HG03457 (cell line): ENCODE measurements around the gene HOXA9.

Experiments
- ATAC-seq: cut with Tn5 transposase; IDR thresholded peaks from one replicate; pipeline ENCODE4 v1.9.1; 2021; ENCODE audit warnings: moderate number of reproducible peaks; ENCODE audit not compliant: unreplicated experiment

HOXA9 gene

GRCh38 chr7:27155816-27156507 lies 9.4 kb downstream of the HOXA9 start:
- no peak for ATAC-seq

GRCh38 chr7:27154901-27155815 lies 10.2 kb downstream of the HOXA9 start:
- no peak for ATAC-seq

- ATAC-seq = no peak
Measured at GRCh38 chr7:27154369-27154768, 11.0 kb downstream of the HOXA9 start.

DNA sequence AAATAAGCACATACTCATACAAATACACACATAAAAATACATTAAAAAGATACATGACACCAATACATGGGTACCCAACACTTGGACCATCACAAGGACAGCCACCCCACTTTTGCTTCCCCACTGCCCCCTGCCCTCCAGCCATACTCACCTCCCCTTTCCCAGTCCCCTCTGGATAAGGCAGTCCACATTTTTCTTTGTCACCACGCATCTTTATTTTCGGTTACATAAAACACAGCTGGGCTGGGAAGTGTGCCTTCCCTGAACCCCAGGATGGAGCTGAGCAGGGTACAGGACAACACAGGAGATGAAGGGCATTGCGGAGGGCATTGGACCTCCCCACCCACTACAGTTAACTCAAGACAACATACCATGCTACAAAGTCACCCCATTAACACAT lies 11.8 kb downstream of the HOXA9 start:
- ATAC-seq = no peak

DNA sequence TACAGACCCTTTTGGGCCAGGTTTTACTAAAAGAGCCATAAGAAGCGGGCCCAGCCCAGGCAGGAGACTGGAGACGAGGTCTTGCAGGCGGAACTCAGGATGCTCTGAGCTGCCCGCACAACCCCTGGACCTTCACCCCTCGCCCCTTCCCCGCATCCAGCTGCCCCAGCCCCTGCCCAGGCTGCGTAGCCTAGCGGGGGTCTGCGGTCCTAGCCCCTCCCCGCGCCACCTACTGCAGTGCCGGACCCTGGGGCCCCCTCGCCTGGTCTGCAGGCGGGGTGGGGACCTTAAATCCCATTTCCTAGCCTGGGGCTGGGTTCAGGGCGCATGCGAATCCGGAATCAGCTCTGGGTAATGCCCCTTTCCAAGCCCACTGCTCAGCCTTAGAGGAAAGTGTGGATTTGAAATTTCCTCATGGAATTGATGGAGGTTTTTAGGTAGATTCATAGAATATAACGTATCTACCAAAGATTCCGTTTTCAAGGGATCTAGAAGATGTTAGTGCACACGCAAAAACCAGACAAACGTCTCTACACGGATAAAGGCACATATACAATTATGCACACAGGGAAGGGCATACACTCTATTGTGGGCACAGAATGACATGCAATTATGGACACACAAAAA lies 12.4 kb downstream of the HOXA9 start:
- ATAC-seq = no peak

DNA sequence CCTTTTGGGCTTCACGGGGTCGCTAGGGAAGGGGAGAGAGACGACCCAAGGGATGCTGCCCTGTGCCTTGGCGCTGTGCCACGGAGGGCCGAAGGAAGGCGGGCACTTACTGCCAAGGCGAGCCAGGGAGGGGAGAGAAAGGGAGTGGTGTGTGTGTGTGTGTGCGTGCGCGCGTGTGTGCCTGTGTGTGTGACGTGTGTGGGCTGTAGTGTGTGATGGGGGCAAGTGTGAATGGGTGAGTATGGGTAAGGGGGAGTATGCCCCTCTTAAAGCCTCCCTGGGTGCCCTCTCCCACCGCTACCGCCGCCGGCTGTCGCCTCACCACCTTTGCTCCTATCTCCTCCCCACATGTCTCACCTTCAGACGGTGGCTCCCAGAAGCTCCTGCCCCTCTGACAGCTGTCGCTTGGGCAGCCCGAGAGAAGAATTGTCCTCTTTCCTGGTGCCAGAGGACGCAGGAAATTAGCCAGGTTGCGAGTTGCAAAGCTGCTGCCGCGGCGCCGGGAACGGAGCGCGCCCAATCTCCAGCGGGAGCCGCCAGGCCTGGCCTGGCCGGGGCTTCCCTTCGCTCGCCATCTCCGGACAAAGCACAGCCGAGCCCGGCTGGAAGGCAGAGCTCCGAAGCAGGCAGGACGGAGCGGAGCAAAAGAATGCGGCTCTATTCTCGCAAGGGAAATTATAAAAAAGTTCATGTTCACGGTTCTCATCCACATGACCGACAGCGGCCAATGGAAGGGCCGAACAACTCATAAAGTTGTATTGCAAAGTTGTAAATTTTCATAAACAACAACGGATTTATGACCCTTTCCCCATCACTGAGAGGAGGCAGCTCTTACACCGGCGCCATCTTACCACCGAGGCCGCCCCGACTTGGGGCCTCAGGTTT lies 13.2 kb downstream of the HOXA9 start, which contains the start of gene HOXA3:
HOXA3 (minus strand) TSS at position 653 of the 885 bp plus-strand sequence. CDS start 41,943 bp downstream, outside the sequence.
- ATAC-seq = no peak

DNA sequence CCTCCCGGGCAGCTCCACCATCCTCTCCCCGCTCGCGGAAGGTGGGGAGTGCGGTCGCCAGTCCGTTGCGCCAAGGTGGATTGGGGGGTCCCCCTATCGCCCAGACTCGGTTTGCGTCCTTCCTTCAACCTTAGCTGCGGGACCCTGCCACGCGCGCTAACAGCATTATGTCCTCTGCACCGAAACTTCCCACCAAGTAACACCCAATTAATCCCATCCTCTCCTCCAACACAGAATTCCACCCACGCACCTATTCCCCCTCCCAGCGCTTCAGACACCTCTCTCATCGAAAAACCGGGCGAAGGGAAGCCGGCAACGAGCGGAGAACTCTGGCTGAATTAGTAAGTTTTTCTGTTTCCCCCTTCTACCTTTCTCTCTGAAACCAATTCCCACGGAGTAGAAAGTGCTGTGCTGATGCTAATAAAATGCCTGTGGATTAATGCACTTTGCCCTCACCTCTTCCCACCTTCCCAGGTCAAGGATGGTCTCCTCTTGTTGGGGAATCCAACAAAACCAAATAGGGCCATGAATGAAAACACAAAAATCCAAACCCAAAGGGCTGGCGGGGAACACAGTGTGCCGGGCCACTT lies 13.9 kb downstream of the HOXA9 start:
- ATAC-seq = no peak

GRCh38 chr7:27150568-27151340 lies 14.6 kb downstream of the HOXA9 start:
- no peak for ATAC-seq

- no peak for ATAC-seq
Measured at GRCh38 chr7:27149842-27150567, 15.3 kb downstream of the HOXA9 start.

DNA sequence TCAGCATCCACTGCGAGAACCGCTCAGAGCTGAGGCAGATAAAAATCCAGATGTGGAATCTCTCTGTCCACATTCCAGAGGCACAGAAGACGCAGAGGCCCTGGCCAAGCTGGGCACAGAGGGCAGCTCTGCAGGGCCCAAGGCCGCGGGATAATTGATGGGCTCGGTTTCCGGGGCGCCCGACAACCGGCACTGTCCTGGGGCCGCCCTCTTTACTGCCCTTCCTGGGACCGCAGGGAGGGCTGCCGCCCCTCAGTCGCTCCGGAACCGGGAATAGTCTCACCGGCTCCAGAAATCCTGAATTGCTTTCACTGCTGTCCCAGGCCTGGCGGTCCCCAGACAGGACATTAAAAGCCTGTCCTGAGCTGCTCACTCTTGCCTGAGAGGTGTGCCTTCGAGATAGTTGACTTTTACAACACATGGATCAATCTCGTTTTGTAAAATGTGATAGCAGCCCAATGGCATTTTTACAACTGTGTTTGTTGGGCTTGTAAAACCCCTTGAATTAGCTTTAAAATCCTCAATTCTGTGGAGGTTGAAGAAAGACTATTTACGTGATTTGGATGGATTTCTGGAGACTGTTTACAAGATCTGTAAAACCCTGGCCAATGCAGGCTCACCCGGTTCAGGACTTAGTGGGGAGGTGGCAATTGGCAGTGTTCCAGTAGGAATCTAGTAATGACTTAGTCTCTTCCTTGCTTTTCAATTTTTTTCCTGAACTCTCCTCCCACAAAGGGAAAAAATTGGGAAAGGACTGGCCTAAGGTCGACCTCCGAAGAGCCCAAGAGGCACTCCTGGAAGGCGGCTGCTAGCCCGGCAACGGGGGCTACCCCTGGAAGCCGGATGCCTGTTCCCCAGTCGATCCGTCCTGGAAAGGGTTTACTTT lies 16.3 kb downstream of the HOXA9 start:
- ATAC-seq = no peak

DNA sequence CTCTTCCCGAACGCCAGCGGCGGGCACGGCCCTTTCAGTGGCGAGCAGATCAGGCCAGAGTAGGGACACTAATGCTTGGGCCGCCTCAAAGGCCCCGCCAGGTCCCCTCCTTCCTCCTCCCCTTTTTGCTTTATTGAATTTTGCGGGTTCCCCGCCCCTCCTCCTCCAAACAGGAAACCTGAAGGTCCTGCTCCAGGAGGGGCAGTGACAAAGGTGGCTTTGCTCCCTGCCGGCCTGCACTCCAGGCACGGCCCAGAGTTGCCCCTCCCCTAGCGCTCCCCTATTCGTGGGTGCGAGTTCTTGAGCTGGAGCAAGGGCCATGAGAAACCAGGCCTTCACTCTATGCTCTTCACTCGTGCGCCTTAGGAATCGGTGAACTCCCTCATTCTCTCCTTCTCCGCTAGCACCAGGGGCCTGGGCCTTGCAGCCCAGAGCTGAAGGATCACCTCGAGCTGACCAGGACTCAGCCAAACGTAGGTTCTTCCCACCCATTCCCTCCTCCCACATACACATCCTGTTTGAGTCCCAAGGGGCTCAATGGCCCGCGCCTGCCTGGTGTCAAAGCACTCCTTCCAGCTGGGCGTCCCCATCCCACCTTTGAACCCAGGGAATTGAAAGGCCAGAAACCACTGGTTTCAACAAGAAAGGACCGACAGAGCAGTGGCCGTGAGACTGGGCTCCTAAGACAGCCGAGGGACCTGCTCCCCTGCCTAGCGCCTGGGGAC lies 17.1 kb downstream of the HOXA9 start:
- ATAC-seq = no peak

GRCh38 chr7:27147199-27148030 lies 17.9 kb downstream of the HOXA9 start, which contains the start of gene HOXA6:
TSS of gene HOXA6 (minus strand) at chr7:27147774. CDS start at chr7:27147749, 25 bp downstream.
- no peak for ATAC-seq

DNA sequence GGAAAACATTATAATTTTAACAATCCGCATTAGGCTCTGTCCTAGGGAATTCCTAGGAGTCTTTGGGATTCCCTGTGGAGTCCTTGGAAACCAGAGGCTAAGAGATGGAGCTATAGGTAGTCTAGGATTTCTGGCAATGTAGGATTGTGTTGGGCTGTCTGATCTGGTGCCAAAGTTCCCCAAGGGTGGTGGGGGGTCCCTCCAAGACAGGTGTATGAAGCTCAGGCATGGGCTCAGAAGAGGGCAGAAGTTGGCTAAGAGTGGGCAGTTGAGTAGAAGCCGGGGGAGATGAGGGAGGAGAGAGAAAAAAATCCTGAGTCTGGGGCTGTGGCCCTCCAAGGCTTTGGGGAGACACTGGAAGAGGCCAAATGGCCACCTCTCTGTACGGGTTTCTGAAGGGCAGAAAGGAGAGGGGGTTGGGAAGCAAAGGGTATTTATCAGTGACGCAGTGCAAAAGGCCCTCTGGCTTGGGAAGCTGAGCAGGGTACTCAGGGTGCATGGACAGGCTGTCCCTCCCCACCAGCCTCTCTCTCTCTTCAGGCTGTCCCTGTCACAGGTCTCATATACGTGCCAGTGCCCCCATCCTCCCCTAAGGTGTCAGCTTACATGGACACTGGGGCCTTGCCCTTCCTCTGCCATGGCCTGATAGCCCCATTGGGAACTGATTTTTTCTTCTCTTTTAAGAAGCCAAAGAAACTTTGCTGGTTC lies 18.7 kb downstream of the HOXA9 start:
- ATAC-seq = no peak

DNA sequence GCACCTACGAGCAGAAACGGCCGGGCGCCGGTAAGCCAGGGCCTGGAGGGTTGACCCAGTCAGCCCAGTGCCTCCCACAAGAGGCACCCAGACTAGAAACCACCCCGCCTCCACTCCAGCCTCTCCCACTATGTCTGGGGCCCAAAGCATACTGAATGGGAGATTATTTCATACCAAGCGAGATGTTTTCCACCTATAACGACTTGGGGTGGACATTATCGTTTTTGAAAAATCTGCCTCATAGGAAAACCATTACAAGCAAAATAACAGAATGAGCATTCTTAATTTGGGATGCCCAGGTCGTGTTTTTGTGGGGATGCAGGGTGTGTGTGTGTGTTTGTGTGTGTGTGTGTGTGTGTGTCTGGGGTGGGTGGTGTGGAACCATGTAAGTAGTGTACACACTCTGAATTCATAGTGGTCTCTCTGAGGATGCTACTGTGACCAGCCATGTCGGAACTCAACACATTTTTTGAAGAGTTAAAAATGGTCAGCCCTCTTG lies 19.4 kb downstream of the HOXA9 start:
- no peak for ATAC-seq

DNA sequence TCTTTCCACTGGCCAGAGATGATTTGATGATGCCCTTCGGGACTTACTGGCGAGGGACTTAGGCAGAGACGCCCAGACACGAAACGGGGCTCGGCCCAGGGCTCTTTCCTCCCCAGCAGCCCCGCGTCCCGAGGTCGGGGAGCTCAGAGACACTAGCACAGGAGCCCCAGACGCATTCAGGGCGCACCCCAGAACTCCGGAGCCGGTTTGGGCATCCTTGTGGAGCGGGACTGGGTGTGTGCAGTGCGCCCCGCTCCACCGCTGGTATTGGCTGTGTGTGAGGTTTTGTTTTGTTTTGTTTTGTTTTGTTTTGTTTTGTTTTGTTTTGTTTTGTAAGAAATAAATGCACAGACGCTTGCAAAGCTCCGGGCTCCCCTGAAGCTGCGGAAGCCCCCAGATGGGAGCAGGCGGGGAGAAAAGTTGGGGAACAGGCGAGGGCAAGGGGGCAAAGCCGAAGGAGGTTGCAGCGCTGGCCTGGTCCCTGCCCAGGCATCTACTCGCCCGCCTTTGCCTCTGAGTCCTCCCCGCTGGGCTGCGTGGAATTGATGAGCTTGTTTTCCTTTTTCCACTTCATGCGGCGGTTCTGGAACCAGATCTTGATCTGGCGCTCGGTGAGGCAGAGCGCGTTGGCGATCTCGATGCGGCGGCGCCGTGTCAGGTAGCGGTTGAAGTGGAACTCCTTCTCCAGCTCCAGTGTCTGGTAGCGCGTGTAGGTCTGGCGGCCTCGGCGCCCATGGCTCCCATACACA lies 20.0 kb downstream of the HOXA9 start:
- ATAC-seq = no peak
